ENCODE results near the gene NOL9.
"Not testable (repeated sequence)": the region's sequence is repeated elsewhere in the genome, so short reads cannot be mapped to it uniquely, and the experiment has no call there.

Gene NOL9

DNA sequence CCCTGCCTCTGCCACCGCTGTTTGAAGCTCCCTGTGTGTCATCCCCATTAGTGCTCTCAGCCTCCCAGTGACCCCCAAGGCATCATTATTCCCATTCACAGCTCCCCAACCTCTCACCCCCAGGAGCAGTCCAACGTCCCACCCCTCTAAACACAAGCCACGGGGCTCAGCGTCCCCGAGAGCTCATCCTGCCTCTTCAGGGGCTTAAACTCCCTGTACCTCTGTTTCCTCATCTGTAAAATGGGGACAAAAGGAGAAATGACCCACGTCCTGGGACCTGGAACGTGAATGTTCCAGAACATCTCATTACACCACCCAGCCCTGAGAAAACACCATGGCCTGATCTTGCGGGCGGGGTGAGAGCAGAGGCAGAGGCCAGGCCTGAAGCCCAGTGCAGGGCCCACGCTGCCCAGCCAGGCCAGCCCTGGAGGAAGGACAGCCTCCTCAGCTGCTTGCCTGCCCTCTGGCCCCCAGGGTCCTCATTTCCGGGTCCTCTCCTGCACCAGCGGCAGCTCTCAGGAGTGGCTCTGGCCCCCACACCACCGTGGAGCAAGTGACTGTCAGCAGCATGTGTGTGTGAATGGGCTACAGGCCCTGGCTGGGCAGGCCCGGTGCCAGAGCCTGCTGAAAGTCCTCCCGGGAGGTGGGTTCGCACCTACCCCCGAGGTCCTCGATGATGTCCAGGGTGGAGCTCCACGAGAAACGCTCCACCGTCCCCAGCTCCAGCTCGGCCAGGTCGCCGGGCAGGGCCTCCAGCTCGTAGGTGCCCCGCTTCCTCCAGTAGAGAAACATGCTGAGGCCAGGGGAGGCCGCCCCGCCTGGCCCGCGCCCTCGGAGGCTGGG lies 48.7 kb downstream of the NOL9 start:
- in situ Hi-C loops (cut with MboI; ENCODE audit: low sequenced_read_pairs), result no loop called here

DNA sequence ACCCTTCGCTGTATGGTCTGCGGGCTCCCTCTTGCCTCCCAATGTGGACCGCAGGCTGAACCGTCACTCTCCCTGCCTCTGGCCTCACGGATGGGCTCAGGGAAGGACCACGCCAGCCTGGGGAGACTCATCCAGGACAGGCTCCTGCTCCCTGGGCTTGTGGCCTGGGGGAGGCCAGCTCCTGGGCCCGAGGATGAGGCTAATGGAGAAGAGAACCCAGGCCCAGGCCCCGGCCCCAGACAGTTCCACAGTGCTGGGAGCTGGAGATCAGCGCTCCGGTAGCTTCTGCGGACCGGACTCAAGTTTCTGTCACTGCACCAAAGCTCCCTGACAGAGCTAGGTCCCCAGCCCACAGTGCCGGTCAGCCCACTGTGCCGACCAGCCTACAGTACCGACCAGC lies 49.4 kb downstream of the NOL9 start:
- in situ Hi-C loops (cut with MboI; ENCODE audit: low sequenced_read_pairs), result no loop called here

DNA sequence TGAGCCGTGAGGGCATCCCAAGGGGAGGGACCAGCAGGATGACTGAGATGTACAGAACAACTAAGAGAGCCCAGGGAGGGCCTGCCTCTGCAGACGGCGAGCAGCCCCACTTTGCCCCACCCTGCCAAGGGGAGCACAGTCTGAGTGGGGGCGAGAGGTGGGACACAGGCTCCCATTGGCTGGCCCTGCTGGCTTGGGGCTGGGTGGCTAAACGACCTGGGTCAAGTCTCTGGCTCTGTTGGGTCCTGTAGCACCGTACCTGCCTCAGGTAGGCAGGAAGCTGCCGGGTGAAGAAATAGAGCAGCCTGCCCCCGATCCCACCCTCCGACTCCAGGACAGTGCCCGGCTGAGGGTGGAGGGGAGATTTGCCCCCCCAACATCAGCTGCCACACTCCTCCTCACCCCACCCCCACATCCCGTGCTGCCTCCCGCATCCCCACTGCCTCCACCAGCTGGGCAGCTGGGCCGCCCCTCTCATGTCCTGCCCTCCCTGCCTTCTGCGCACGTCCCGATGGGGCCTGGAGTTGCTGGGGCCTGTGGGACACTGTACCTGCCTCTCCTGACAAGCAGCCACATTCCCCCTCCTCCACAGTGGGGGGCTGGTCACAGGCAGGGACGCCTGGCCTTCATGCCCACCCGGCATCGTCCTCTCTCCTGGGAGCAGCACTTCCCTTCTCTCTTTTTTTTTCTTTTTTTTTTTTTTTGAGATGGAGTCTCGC lies 50.3 kb downstream of the NOL9 start:
- in situ Hi-C loops (cut with MboI; ENCODE audit: low sequenced_read_pairs), result no loop called here

DNA sequence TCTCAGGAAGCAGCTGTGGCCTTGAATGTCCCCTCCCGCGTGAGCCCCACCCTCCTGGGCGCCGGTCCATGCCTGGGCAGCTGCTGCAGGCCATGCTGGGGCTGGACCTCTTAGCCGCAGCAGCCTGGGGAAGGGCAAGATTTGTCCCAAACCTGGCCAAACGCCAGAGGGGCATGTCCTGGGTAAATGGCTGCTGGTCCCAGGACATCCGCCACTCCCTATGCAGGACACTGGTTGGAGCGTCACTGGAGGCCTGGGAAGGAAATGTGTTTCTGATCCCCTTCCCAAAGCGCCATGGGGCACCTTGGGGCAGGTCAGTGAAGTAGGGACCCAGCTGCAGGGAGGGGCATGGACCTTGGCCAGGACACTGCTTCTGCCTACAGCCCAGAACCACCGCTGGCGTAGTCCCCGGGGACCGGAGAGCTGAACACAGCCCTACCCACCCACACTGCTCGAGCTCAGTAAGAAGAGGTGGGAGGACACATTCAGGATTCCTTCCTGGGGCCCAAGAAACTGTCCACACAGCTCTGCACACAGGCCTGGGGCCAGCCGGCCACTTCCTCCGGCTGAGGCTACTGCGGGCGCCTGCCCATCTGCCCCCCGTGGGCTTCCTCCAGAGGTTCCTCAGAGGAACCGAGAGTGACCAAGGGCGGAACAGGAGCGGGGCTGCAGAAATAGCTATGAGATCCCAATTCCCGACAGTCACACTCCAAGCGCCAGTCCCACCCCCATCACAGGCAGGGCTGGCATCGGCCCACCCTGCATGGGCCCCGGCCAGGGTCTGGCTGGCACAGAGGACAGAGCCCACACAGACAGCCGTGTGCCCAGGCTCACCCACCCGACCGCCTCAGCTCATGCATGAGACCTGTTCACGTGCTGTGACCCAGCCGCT lies 52.1 kb downstream of the NOL9 start:
- in situ Hi-C loops (cut with MboI; ENCODE audit: low sequenced_read_pairs), result no loop called here

DNA sequence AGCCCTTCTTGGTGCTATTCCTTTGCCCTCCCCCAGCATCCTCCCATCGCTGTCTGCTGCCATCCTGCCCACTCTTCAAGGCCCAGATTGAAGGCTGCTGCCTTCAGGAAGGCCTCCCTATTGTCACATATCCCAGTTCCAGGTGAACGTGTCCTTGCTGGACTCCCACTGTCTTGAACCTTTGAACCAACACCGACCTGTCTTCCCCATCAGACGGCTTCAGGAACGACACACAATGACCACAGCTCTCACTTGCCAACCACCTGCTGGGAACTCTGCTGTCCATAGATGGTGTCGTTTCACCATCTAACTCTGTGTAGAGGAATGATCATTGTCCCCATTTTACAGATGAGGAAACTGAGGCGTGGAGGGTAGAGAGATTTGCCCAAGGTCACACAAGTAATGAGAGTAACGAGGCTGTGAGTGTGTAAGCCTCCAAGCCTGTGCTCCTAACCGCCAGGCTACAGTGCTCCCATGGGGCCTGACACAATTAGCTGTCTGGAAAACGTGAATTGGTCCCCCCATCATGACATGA lies 53.0 kb downstream of the NOL9 start:
- in situ Hi-C loops (cut with MboI; ENCODE audit: low sequenced_read_pairs), result no loop called here

DNA sequence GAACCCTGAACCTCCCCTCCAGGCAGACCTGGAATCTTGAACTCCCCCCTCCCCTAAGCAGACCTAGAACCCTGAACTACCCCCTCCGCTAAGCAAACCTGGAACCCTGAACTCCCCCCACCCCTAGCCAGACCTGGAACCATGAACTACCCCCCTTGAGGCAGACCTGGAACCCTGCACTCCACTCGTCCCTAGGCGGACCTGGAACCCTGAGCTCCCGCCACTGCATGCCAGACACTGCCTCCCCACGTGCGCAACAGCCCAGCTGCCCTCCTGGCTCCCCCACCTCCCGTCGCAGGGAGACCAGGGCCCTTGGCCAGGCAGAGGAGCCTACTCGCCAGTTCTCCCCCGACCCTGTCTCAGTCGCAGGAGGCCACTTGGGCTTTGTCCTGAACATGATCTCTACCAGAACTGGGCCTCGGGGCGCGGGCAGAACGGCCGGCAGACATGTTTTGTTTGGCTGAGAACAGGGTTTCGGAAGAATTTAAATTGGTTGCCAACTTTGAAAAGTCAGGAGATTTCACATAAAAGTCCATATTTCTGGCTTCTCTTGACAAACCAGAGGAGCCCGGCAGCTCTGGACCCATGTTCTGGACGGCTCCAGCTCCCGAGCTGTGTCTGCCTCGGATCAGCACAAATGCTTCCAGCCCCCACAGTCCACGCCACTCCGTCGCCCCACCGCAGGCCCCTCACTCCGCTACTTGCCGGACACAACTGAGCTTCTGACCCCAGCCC lies 53.6 kb downstream of the NOL9 start:
- in situ Hi-C loops (cut with MboI; ENCODE audit: low sequenced_read_pairs), result no loop called here

DNA sequence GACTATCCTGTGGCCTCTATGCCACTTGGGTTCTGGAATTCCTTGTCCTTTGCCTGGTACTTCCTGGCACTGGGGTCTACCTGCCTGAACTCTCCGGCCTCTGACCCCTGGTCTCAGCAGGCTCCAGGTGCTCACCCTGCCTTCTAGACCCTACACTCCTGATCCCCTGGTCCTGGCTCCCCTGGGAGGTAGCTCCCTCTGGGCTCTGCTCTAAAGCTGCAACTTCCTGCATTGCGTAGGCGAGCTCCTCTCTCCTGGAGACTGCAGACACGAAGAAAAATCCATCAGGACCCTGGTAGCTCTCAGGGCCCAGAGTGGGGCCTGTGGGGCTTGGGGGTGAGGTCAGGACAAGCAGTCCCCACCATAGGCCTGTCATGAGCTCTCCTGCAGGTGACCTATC lies 55.0 kb downstream of the NOL9 start:
- in situ Hi-C loops (cut with MboI; ENCODE audit: low sequenced_read_pairs), result no loop called here

DNA sequence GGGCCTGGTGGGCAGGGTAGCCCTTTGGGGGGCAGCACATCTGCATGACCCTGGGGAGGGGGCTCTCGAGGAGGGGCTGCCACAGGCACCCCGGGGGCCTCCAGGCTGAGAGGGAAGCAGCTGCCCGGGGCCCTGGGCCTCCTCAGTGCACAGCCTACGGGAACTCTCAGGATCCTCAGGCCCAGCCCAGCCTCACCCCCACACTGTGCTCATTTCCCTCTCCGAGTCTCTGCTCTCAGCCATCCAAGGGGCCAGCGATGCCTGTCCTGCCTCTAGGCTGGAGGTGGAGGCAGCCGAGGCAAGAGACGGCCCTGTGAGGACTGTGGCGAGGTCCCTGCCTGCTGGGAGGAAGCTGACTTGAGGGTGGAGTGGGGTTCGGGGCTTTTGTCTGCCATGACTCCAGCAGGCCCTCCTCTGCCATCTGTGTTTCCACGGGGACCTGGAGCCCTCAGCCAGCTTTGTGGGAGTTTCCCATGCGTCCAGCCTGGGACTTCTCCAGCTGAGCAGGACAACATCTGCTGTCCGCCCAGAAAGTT lies 55.7 kb downstream of the NOL9 start:
- in situ Hi-C loops (cut with MboI; ENCODE audit: low sequenced_read_pairs), result no loop called here

DNA sequence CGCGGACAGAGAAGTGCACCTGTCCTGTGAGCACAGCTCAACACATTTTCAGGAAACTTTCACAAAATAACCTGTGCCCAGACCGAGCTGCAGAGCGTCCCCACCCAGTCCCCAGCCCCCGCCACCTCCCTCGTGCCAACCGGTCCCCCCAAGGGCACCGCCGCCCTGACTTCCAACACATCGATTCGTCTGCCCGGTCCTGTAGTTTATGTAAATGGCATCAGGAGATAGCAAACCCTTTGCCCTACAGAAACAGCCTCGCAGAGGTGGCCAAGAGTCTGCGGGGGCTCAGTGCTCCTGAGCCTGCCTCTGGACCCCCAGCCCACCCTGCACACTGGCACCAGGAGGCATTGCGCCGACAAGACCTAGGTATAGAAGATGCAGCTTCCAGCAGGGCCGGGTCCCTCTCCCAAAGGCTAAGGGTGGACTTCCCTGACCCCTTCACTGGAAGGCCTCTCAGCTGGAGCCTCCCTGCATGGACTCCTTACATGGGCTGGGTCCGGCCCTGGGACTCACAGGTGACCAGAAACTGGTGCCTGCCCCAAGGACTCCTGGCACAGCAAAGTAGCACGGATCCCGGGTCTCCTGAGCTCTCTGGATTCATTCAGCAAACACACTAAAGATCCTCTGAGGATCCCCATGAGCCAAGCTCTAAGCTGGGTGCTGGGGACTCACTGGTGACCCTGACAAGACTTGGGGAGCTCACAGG lies 56.3 kb downstream of the NOL9 start:
- in situ Hi-C loops (cut with MboI; ENCODE audit: low sequenced_read_pairs), result no loop called here

DNA sequence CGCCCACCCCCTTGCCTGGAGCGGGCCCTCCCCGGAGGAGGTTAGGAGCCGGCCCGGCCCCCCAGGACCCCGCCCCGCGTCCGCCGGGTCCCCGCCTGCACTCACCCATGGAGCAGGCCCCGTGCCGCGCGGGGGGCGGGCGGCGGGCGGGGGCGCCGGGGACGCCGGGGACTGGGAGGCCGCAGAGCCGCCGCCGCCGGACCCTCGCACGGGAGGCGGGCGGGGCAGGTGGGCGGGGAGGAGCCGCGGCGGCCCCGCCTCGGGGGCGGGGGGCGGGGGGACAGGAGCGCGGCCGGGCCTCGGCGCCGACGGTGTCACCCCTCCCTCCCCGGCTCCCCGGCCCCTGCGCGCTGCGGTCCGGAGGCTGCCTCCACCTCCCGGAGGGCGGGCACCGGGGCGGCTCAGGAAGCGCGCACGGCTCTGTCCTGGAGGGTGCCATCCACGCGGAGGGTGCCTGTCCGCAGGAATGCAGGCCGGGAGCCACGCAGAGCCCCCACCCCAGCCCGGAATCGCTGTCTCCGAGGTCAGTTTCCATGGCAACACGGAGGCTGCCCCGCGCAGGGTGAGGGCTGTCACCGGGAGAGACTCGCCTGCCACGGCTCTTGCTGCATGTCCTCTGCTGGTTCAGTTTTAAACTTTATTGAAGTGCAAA lies 57.0 kb downstream of the NOL9 start:
- in situ Hi-C loops (cut with MboI; ENCODE audit: low sequenced_read_pairs), result no loop called here

DNA sequence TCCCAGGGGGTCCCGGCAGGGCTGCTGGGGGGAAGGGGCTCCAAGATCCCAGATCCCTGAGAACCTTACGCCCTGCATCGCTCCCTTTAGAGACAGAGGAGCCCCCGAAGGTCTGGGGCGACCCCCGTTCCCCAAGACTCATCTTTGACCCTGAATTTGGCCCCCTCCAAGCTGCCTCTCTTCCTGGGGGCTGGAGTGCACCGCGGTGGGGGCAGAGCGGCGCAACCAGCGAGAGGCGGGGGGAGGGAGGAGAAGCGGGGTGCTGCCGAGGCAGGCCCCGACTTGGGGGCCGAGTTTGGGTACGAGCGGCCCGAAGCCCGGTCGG lies 57.5 kb downstream of the NOL9 start:
- in situ Hi-C loops (cut with MboI; ENCODE audit: low sequenced_read_pairs), result no loop called here

DNA sequence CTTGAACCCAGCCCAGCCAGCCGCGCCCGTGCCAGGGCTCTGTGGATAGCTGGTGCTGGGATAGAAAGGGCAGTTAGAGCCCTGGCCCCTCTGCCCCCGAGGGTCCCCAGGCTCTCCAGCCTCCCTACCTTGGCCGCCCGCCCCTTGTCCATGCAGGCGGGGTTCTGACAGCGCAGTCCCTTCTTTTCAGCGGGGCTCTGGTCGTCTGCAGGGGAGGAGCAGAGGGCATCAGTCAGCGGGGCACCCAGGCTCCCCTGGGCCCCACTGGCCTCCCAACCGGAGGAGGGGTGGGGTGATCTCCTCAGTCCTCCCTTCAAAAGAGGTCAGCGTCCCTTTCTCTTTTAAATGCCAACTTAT lies 58.0 kb downstream of the NOL9 start:
- in situ Hi-C loops (cut with MboI; ENCODE audit: low sequenced_read_pairs), result no loop called here

DNA sequence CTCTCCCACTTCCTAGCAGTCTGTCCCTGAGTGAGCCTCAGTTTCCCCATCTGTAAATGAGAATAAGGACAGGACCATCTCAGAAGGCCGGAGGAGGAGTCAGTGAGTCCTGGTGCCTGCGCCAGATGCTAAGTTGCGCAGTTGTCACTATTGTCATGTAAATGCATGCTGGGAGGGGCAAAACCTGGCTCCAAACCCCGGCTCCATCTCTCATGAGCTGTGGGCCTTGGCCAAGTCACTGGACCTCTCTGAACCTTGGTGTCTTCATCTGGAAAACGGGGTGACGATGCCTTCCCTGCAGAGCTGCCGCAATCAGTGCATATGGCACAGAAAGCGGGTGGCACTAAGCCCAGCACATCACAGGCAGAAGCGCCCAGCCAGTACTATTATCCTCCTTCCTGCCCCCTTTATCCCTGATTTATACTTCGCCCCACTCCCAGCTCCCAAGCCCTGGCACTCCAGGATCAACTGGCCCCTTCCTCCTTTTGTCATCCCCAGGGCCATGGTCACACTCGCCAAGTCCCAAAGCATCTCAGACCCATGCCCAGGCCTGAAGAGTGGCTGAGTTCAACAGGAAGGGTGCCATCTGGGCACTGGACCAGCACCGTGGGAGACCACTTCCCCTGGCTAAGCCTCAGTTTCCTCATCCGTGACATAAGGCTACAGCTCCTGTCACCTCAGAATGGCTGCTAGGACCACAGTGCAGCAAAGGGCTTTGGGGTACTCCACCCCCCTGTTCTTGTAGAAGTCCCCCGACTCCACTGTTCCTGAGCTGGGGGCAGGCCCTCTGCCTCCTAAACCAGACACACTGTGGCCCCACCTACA lies 58.6 kb downstream of the NOL9 start:
- in situ Hi-C loops (cut with MboI; ENCODE audit: low sequenced_read_pairs), result no loop called here

DNA sequence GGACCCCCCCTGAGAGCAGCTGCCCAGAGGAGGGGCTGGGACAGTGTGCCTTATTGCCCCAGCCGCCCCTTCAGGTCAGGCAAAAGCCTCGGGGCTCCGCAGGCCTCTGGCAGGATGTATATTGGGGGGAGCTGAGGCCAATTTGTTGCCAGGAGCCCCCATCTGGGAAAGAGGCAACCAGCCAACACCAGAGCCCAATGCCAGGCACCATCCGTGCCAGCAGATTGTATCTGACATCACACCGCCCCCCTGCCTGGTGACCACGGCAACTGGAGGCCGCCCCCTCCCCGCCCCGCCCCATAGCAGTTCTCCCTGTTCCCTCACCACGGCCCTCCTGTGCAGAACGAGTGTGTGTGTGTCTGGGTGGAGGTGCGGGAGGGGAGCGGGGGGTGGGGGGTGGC lies 59.3 kb downstream of the NOL9 start:
- in situ Hi-C loops (cut with MboI; ENCODE audit: low sequenced_read_pairs), result no loop called here

DNA sequence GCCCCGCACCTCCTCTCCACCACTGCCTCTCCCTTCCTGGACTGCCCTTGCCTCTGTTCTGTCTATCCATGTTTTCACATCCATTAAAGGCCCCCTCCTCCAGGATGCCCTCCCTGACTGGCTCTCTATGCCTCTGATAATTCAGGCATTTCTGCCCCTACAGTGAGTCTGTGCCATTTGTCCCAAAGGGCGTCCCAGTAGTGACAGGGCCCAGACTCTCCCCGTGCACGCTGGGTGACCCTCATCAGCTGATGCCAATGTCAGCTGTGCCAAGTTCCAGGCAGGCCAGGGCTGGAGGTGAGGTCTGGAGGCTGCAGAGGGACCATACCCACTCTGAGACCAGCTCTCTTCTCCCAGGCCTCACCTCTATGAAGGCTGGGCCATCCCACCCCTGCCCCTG lies 59.7 kb downstream of the NOL9 start:
- in situ Hi-C loops (cut with MboI; ENCODE audit: low sequenced_read_pairs), result no loop called here

DNA sequence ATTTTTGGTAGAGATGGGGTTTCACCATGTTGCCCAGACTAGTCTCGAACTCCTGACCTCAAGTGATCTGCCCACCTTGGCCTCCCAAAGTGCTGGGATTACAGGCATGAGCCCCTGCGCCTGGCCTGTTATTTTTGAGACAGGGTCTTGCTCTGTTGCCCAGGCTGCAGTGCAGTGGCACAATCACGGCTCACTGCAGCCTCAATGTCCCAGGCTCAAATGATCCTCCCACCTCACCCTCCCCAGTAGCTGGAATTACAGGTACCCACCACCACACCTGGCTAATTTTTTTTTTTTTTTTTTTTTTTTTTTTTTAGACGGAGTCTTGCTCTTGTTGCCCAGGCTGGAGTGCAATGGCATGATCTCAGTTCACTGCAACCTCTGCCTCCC lies 60.5 kb downstream of the NOL9 start:
- in situ Hi-C loops (cut with MboI; ENCODE audit: low sequenced_read_pairs), result not testable (repeated sequence)

DNA sequence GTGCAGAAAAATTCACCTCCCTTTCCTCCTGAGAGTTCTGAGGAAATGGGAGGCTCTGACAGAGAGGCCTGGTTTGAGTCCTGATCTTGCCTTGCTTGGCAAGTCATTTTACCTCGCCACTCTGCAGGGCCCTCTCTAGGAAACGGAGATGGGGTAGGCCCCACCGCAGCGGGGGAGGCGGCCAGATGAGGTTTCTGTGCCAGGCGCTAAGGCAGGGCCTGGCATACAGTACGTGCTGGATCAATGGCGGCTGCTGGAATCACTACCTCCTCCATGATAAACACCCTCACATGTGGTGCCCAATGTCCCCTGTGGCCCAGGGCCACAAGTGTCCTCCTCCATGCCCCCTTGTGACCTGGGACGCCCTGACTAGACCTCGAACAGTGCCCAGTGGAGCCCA lies 62.3 kb downstream of the NOL9 start:
- in situ Hi-C loops (cut with MboI; ENCODE audit: low sequenced_read_pairs), result no loop called here

DNA sequence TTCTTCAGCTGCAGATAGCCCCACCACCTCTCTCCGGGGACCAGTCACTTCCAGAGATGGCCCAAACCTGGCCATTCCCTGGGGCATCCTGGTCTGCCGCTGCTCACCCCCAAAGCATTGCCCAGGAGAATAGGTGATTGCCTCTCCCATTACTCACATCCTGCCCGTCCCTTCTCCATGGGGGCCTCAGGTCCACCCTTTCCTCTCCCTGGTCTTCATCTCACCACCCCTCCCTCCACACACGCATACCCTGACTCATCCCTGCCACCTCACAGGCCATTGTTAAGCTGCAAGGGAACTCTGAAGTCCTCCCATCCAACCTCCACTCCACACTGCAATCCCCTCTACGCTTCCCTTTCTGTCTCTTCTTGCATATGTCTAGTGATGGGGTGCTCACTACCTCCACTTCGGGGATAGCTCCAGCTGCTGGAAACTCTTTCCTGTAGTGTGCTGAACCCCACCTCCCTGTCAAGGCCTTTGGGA lies 62.8 kb downstream of the NOL9 start, which contains the start of gene PLEKHG5:
Gene PLEKHG5 (minus strand): TSS at position 188 of the 483 bp plus-strand sequence. CDS start 14,096 bp downstream, outside the sequence.
- in situ Hi-C loops (cut with MboI; ENCODE audit: low sequenced_read_pairs), result no loop called here
